GM18858 (cell line): ENCODE results near the gene RHEX.
"Not testable (repeated sequence)": the region's sequence is repeated elsewhere in the genome, so short reads cannot be mapped to it uniquely, and the experiment has no call there.

Experiments
- ATAC-seq: cut with Tn5 transposase; IDR thresholded peaks from one replicate; pipeline ENCODE4 v1.9.1; 2021; ENCODE audit not compliant: unreplicated experiment

The RHEX gene

GRCh38 chr1:206030191-206030590, 22.8 kb upstream of the RHEX start:
- no peak for ATAC-seq

DNA sequence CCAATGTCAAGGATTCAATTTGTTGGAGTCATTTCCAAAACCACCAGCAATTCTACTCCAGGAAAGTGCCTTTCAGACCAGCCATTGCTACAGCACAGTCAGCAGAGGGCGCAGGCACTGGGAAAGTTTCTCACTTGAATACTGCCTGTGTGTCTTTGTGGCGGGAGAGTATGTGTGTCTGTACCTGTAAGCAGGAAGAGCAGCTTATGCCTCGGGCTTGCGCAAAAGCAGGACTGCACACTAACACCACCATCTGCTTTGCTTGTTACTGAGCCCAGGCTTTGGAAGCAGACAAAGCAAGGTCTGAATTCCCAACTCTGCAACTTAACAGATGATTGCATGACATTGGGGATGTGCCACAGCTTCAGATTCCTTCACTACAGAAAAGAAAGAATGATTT, 22.3 kb upstream of the RHEX start:
- ATAC-seq: peak; percentile 73

GRCh38 chr1:206032380-206033140, 20.4 kb upstream of the RHEX start:
- ATAC-seq: no peak

GRCh38 chr1:206035027-206035426, 17.9 kb upstream of the RHEX start:
- ATAC-seq: no peak

DNA sequence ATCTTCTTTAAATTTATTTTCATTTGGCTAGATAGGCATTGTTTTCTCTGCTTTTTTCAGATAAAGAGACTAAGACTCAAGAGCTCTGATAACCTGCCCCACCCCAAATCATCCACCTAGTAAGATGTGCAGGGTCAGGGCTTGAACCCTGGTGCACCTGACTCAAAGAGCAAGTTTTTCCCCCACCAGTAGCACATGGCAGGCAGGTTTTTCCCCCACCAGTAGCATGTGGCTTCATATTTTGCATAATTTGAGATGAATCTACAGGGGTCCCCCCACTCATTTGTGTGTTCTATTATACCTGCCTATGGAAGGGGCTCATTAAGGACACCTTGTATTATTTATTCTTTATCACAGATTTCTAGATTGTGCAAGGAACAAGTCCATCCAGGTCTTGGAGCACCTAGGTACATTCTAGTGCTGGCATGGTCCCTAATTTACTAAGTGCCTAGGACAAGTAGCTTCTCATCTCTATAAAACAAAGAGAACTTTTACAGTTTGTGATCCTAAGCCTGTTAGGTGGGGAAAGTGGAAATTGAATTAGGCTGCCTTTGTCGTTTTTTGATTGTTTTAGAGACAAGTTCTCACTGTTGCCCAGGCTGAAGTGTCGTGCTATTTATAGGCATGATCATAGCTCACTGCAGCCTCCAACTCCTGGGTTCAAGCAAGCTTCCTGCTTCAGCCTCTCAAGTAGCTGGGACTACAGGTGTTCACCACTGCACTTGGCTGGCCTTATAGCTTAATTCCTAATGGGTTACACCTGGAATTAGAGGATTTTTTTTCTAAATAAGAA, 16.1 kb upstream of the RHEX start:
- no peak for ATAC-seq

DNA sequence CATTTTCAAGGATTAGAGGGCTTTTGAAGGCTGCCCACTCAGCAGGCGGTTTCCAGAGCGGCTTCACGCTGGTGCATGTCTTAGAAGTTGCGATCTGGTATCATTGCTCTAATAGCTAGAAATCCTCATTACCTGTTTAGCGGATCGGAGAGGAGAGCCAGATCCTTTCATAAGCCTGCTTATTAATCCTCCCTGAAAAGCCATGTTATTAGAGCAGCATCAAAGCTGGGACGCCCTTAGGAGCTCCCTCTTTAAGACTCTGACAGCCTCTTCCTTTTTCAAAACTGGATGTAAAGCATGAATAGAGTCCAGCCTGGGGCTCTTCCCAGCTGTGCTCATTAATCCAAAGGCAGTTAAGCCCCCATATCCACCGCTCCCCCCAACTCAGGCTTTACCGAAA, 15.4 kb upstream of the RHEX start:
- ATAC-seq: no peak

GRCh38 chr1:206039046-206039973, 13.7 kb upstream of the RHEX start:
- ATAC-seq: no peak

GRCh38 chr1:206040328-206040727, 12.6 kb upstream of the RHEX start:
- ATAC-seq: no peak

DNA sequence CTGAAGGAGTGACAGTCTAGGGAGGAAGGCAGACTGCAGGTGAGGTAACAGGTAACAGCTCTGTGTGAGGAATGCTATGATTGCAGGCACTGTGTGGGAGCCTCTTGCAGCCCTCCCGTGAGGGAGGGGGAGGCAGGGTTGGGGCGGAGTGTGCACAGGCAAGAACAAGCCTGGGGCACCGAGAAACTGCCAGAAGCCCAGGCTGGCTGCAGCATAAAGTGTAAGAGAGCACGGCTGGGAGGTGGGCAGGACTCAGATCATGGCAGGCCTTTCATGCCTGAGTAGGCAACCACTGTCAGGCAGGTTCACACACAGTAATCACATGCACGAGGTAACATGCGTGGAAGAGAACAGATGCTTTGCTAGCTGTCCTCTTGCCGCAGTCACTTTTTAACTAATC, 11.3 kb upstream of the RHEX start:
- ATAC-seq: no peak

DNA sequence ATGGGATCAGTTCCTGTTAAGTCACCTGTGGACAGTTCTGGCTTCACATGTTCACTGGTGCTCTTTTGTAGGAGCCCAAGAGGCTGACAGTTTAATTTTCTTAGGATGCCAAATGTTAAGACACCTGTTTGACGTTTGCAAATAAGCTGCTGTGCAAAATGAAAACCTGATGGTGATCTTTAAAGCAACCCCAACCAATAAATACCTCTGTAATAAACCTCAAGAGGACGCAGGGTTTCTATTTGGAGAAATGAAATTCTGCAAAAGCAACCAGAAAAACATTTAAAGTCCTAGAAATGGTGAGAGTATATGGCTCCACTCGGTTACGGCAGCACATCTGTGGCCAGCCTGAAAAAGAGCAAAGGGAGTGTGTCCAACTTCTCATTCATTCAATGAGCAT, 5.7 kb upstream of the RHEX start:
- no peak for ATAC-seq

DNA sequence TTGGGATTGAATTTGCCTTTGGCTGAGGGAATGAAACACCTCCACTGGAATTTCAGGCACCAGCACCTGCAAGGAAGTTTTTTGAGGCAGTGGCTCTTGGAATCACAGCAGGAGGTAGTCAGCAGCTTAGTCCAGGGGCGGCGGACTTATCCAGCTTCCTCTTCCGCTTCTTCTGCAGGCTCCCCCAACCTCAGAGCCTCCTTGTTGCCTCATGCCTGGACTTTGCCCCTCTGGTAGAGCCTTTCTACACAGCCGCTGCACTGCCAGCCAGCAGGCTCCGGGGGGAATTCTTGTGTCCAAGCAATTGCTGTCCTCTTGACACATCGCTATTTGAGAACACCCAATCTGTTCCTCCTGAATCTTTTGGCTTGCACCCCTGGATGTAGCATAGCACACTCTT, 4.4 kb upstream of the RHEX start:
- ATAC-seq: no peak

DNA sequence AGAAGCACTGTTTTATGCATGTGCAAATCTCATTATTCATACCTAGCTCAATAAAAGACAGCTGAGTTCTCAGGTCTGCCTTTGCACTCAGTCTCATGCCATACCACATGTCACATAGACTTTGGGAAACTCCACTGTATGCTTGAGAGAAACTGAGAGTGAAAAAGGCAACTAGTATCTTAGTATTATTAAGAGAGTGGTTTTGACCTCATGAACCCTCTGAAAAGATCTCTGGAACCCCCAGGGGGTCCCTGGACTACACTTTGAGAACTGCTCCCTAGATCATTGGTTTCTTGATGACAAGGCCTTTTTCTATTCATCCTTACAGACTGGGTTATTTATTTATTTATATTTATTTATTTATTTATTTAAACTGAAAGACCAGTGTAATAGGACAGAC, 3.7 kb upstream of the RHEX start:
- peak; percentile 41 for ATAC-seq

DNA sequence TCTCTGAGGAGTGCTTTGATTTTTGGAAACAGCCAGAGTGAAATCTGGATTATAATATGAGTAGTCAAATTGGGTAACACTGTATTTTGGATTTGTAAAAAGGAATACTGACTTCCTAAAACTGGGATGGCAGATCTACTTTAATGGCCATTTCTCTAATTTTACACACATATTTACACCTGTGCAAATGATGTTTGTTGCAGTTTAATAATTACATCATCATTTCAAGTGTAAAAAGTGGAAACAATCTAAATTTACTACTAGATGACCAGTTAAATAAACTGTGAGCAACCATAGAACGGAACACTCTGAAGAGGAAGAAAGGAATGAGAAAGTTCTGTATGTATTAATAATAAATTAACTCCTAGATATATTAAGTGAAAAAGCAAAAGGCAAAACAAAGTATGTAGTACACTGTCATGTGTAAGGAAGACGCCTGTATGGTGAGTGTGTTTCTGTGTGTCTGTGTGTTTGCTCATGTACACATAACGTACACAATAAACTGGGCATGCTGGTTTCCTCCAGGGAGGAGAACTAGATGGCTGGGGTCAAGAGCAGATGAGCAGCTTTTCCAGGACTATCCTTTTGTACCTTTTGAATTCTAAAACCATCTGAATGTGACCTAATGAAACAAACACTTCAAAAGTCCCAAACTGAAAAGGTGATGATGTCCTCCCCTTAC, 2.9 kb upstream of the RHEX start:
- ATAC-seq: no peak

DNA sequence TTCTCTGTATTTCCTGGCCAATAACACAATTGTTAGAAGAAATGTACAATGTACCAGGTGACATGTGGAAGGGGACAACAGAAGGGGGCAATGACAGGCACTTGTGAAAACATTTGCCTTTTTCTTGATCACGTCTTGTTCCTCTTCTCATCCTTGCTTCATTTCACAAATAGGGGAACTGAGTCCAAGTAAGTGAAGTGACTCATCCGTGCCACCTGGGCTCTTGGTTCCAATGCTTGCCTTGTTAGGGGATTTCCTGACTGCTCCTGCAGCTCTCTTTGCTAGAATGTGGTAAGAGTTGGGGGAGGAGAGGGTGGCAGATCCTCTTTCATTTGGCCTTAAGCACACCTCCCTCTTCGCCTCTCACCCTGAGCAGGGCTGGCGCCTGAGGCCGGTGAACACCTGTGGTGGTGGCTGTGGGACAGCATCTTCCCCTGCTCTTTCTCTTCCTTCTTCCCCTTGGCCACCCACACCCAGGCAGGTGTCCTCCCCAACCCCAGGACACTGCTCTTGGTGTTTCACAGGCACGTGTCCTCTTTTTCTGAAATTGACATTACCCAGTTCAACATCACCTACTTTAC, 2.2 kb upstream of the RHEX start:
- peak; percentile 68 for ATAC-seq

GRCh38 chr1:206052231-206052865, 625 bp upstream of the RHEX start:
- not testable (repeated sequence) for ATAC-seq

DNA sequence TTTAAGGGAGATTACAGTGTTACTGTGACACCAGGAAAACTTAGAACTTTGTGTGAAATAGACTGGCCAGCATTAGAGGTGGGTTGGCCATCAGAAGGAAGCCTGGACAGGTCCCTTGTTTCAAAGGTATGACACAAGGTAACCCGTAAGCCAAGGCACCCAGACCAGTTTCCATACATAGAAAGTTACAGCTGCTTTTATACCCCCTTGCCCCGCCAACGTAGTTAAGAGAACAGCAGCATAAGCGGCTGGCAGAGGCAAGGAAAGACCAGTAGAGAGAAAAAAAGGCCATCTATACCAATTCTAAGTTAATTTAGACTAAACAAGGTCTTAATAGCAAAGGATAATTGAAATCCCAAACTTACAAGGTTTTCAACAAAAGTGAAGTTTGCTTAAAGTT, 643 bp downstream of the RHEX start:
- ATAC-seq: not testable (repeated sequence)

GRCh38 chr1:206055069-206055625, 2.2 kb downstream of the RHEX start:
- not testable (repeated sequence) for ATAC-seq

DNA sequence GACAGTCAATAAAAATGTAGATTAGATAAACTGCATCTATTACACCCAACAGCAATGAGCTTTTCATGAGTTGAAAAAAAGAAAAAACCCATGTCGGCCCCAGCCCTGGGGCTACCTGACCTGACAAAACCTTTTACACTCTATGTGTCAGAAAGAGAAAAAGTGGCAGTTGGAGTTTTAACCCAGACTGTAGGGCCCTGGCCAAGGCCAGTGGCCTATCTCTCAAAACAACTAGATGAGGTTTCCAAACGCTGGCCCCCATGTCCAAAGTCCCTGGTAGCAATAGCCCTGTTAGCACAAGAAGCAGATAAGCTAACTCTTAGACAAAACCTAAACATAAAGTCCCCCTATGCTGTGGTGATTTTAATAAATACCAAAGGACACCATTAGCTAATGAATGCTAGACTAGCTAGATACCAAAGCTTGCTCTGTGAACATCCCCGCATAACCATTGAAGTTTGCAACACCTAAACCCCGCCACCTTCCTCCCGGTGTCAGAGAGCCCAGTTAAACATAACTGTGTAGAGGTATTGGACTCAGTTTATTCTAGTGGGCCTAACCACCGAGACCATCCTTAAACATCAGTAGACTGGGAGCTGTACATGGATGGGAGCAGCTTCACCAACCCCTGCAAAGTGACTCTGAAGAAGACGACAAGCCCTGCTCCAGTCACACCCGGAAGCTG, 2.8 kb downstream of the RHEX start:
- not testable (repeated sequence) for ATAC-seq
